A549 (cell line): ENCODE data around the gene BCL2L13. TPM values are rescaled to one million over a fixed set of nuclear protein-coding genes. Genes with fewer than 3 reads are reported as not detected.
A peak's percentile ranks its signal among the peaks of the same experiment; 100 is the strongest.

Experiments
- ATAC-seq, 2 experiments: fragments of 200-7000 bp in 1 of 2; fragments of >200 bp in 1 of 2; cut with Nextera tagmentation in 1 of 2; cut with Tn5 transposase in 1 of 2; 3 replicates each; pipeline versions ENCODE4 v1.8.0 to v1.9.1; 2018 to 2020; ENCODE audit warnings: mild to moderate bottlenecking in 1 of 2, moderate library complexity in 1 of 2
- CTCF ChIA-PET: fragments of 300-600 bp; sonication (Branson Sonifier 250); formaldehyde crosslinking; extraction: SDS; loops from one replicate; lab custom pipeline; 2021; ENCODE audit warnings: antibody characterized with exemption, inconsistent platforms; lab: Yijun Ruan, JAX
- POLR2A ChIA-PET: fragments of 350-600 bp; formaldehyde crosslinking; extraction: SDS; loops from one replicate; lab custom pipeline; 2021; ENCODE audit warnings: antibody characterized with exemption, inconsistent platforms; lab: Yijun Ruan, JAX
- DNase-seq, 2 experiments: peaks; one replicate each; pipeline versions ENCODE4 v3.0.0 to v3.0.0-alpha.2; 2011 to 2016; ENCODE audit warnings: low read depth in 1 of 2, low spot score in 1 of 2
- FAIRE-seq: peaks from 2 replicates; lab custom pipeline; 2011; peaks lifted over from hg19 to GRCh38; lab: Jason Lieb, UNC
- H3K27ac ChIP-seq, 2 experiments: fragments of >200 bp; sonication (Bioruptor Twin); formaldehyde crosslinking; 3 replicates each; pipeline ENCODE4 v1.5.1; 2016 to 2017
- H3K4me1 ChIP-seq: fragments of >200 bp; sonication (Bioruptor Twin); formaldehyde crosslinking; 3 replicates; pipeline ENCODE4 v1.6.1; 2016
- H3K4me2 ChIP-seq: fragments of >200 bp; sonication (Bioruptor Twin); formaldehyde crosslinking; 3 replicates; pipeline ENCODE4 v1.6.1; 2016
- H3K4me3 ChIP-seq: fragments of >200 bp; sonication (Bioruptor Twin); formaldehyde crosslinking; 3 replicates; pipeline ENCODE4 v1.5.1; 2016
- H3K9me3 ChIP-seq: fragments of >200 bp; sonication (Bioruptor Twin); formaldehyde crosslinking; 3 replicates; pipeline ENCODE4 v1.6.1; 2016
- ATOH8 ChIP-seq: fragments of 250-450 bp; sonication (Bioruptor Pico); IDR thresholded peaks from 2 replicates; pipeline ENCODE4 v1.5.0; 2020; ENCODE audit warnings: low read depth, mild to moderate bottlenecking, moderate library complexity
- BCL3 ChIP-seq: fragments of >200 bp; sonication (Bioruptor Twin); formaldehyde crosslinking; IDR thresholded peaks from 3 replicates; pipeline ENCODE4 v1.6.1; 2016
- CHD2 ChIP-seq: fragments of 150-350 bp; IDR thresholded peaks from 2 replicates; pipeline ENCODE4 v1.6.1; 2014; ENCODE audit warnings: low read length; ENCODE audit not compliant: partially characterized antibody
- EHMT2 ChIP-seq: fragments of 200-600 bp; sonication (generic); IDR thresholded peaks from 2 replicates; pipeline ENCODE4 v1.6.1; 2016; ENCODE audit warnings: antibody characterized with exemption, low read depth, mild to moderate bottlenecking, moderate library complexity
- FOSB ChIP-seq: fragments of 250-450 bp; sonication (Bioruptor Pico); IDR thresholded peaks from 2 replicates; pipeline ENCODE4 v1.5.0; 2020; ENCODE audit warnings: mild to moderate bottlenecking, moderate library complexity
- MYC ChIP-seq: IDR thresholded peaks from 2 replicates; pipeline ENCODE4 v1.6.1; 2012; ENCODE audit warnings: mild to moderate bottlenecking, inconsistent platforms, low read length, improper control_type of control experiment, borderline replicate concordance
- NPAS2 ChIP-seq: fragments of 250-450 bp; sonication (Bioruptor Pico); IDR thresholded peaks from 2 replicates; pipeline ENCODE4 v1.8.0; 2022; ENCODE audit warnings: mild to moderate bottlenecking, moderate library complexity, borderline replicate concordance
- PBX3 ChIP-seq: IDR thresholded peaks from 2 replicates; pipeline ENCODE4 v1.6.1; 2012
- POLR2A ChIP-seq: IDR thresholded peaks from 2 replicates; pipeline ENCODE4 v1.6.1; 2012; ENCODE audit warnings: mild to moderate bottlenecking, low read length
- TP53 ChIP-seq: fragments of 250-450 bp; sonication (Bioruptor Pico); IDR thresholded peaks from 2 replicates; pipeline ENCODE4 v1.5.0; 2021; ENCODE audit warnings: mild to moderate bottlenecking, moderate library complexity
- USF2 ChIP-seq: fragments of 450-650 bp; IDR thresholded peaks from 2 replicates; pipeline ENCODE4 v1.6.1; 2014; ENCODE audit warnings: antibody characterized with exemption
- WGBS: methylation state at CpG from one replicate; pipeline ENCODE4 v1.1.6; 2017; ENCODE audit errors: missing lambda C conversion rate; 5-methylcytosine and 5-hydroxymethylcytosine counted together
- polyA plus RNA-seq, 4 experiments: library from polyadenylated mRNA; depleted of rRNA in 3 of 4; stranded (reverse); fragments of >200 nt; fragmentation: RNase III in 1 of 4; extraction: RNeasy Plus Mini Kit Qiagen cat#74134 plus additional on column Dnase treatment in 1 of 4; gene quantifications; 2 replicates in 3 of 4; 3 replicates in 1 of 4; pipeline ENCODE4 v1.2.3, GENCODE V29; 2011 to 2017

Gene BCL2L13
- polyA plus RNA-seq, 2 of the 4 experiments (the other 2 are of a cell fraction) = 36.9 to 44.9 TPM

- no peak for TF ChIP-seq EHMT2
- TF ChIP-seq BCL3 = no peak
- no peak for TF ChIP-seq FOSB (CRISPR knock-in tag)
- no peak for TF ChIP-seq ATOH8 (CRISPR knock-in tag)
- no peak for TF ChIP-seq PBX3
- TF ChIP-seq, all 56 proteins: peak for 2
Observed at GRCh38 chr22:17773606-17774205, 135.1 kb downstream of the BCL2L13 start (continued).

- ATAC-seq (peak; percentile 59 to 60), FAIRE-seq (no peak), DNase-seq (no peak)
- H3K4me2 ChIP-seq = peak within 1 kb of the TSS; percentile 93
- H3K4me3 ChIP-seq = peak within 1 kb of the TSS; percentile 98
- peaks cover 17% of the 10 kb centered on the region for H3K4me1 ChIP-seq
- CTCF ChIA-PET = interaction anchor here (0.7 to 4.5 kb wide), 3 partner anchors 15 to 124 kb away, joined by 3 to 26 read pairs (median 12); no protein-coding TSS in a partner anchor
- peak; percentile 53; the same call in 1 of the 2 replicates for TF ChIP-seq POLR2A
- no peak for TF ChIP-seq TP53
- TF ChIP-seq MYC = peak; percentile 6; the same call in 1 of the 2 replicates
- 0% methylated on average over 1 of the region's 64 CpGs for WGBS
- POLR2A ChIA-PET = interaction anchor here (0.6 kb wide), 1 partner anchor 258 kb away, joined by 5 read pairs; no protein-coding TSS in a partner anchor
- H3K9me3 ChIP-seq = no peaks in the 10 kb centered on the region
- peak within 1 kb of the TSS; percentile 95 to 98 for H3K27ac ChIP-seq
Observed at GRCh38 chr22:17774206-17774925, 135.8 kb downstream of the BCL2L13 start, which contains the start of gene BID. Gene BID, minus strand, starts transcription at chr22:17774469. Its CDS starts 24,353 bp downstream, at chr22:17750116.

- H3K9me3 ChIP-seq = no peaks in the 10 kb centered on the region
- DNase-seq = no peak
- ATAC-seq = no peak
- peak overlapping the region; percentile 98 for H3K4me3 ChIP-seq
- POLR2A ChIA-PET = interaction anchor here (0.6 kb wide), 1 partner anchor 257 kb away, joined by 5 read pairs; no protein-coding TSS in a partner anchor
- peaks cover 17% of the 10 kb centered on the region for H3K4me1 ChIP-seq
- no peak for FAIRE-seq
- WGBS = 90% methylated on average over 23 of the region's 27 CpGs
- TF ChIP-seq CHD2 (no peak), USF2 (no peak), NPAS2 (CRISPR knock-in tag) (no peak)
- CTCF ChIA-PET = interaction anchor here (0.7 to 4.5 kb wide), 3 partner anchors 14 to 123 kb away, joined by 3 to 26 read pairs (median 12); no protein-coding TSS in a partner anchor
- peak overlapping the region; percentile 93 for H3K4me2 ChIP-seq
- H3K27ac ChIP-seq = peak overlapping the region; percentile 95 to 98
Observed at GRCh38 chr22:17774926-17775685, 136.5 kb downstream of the BCL2L13 start.
